ACHN (cell line): ENCODE measurements around the gene PLAAT2.
"Not testable (repeated sequence)": the region's sequence is repeated elsewhere in the genome, so short reads cannot be mapped to it uniquely, and the experiment has no call there.

Source experiments
- DNase-seq: peaks from one replicate; pipeline ENCODE4 v3.0.0-alpha.2; 2015
- in situ Hi-C: cut with HindIII; loops from 2 replicates; pipeline ENCODE4 v1.10.0; 2017; ENCODE audit warnings: low sequenced_read_pairs, low pct_ligation_motif_present, low pct_unique_long_range_greater_than_20kb

Gene PLAAT2

GRCh38 chr11:63563201-63564055, at the start of gene PLAAT2:
Gene PLAAT2, minus strand, starts transcription at chr11:63563379. Its CDS starts 55 bp downstream, at chr11:63563324.
- in situ Hi-C loops = no loop called here
- DNase-seq = no peak

GRCh38 chr11:63612181-63612580, 49.0 kb upstream of the PLAAT2 start:
- no peak for DNase-seq
- in situ Hi-C loops = no loop called here

- in situ Hi-C loops = no loop called here
- no peak for DNase-seq
Measured at GRCh38 chr11:63611395-63611747, 48.2 kb upstream of the PLAAT2 start.

DNA sequence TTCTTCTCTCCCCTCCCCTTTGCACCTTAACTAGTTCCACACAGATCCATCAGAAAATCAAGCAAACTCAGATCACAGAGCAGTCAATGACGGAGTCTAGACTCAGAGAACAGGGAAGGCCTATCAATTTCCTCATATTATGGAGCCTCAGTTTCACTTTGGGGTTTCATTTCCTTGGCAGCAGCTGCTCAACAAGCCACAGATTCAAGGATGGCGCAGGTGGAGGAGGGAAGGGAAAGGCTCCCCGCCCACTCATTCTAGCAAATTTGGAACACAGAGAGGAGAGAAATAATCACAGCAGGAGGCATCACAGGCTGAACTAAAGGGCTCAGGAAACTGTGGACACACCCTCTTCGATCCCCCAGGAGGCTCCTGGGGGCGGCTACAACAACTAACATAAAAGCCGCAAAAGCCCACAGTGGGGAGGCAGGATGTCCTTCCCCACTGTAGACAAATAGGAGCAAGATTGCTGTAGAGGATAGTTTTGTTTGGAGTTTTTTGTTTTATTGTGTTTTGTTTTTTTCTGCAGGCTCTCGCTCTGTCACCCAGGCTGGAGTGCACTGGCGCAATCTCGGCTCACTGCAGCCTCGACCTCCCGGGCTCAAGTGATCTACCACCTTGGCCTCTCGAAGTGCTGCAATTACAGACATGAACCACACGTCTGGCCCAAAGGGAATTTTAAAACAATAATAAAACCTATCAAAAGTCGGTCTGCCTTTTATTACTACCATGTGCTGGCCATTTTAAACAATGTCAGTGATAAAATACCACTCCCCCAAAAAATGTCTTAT, 47.6 kb upstream of the PLAAT2 start:
- in situ Hi-C loops = no loop called here

GRCh38 chr11:63609971-63610580, 46.9 kb upstream of the PLAAT2 start:
- DNase-seq = peak; percentile 37
- in situ Hi-C loops = no loop called here

More for the DNA sequence above, 47.6 kb upstream of the PLAAT2 start:
- DNase-seq = peak; percentile 16

GRCh38 chr11:63609536-63609935, 46.4 kb upstream of the PLAAT2 start:
- no peak for DNase-seq
- in situ Hi-C loops = no loop called here

DNA sequence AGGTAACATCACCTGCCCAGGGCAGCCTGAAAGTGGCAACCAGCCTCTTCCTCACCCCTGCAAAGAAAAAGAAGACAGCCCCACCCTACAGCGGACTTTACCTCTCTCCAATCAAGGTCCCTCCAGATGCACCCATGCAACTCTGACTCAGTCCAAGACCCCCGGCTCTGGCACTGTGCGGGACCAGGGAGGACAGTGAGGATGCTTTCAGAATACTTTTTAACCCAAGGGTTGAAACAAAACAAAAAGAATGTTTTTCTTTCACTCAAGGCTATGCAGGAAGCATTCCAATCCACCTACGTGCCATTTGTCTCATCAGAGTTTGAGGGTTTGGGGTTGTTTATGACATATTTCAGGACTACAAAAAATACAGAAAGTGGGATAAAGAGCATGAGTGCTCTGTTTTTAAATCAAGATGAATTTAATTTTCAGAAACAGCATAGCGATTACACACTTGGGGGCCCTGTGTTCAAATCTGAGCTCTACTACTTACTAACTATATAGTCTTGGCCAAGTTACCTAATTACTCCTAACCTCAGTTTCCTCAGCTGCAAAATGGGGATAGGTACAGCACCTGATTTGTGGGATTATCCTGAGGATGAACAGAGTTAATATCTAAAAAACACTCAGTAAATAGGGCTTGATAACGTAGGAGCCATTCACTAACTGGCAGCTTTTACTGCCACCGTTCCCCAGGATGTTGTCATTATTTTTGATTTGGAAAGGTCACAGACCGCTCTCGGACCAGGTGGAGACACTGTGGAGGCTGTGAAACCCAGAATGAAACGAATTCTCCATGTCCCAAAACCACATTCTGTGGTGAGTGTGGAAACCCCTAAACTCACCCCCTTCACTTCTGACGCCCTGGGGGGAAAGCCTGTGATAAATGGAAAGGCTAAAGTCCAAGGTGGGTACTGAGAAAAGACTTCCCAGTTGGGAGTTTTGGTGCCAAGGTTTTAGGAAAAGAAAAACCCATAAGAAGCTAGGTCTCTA, 45.5 kb upstream of the PLAAT2 start:
- in situ Hi-C loops = no loop called here
- DNase-seq = peak; percentile 61

DNA sequence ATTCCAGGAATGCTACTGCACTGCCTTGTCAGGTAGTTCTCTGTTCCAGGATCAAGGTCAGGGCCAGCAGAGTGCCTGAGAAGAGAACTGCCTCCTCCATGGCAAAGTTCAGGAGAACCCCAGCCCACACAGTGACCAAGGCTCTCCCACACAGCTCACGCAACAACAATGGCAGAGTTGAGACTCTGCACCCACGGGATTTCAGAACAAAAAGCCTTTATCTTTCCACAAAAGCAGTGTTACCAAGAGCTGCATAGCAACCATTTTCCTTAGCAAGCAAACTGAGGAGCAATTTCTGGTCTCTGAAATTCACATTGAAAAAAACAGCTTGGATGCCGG, 40.0 kb upstream of the PLAAT2 start:
- in situ Hi-C loops = no loop called here
- no peak for DNase-seq

- DNase-seq, in situ Hi-C loops: not testable (repeated sequence)
Measured at GRCh38 chr11:63602290-63603179, 39.4 kb upstream of the PLAAT2 start.

DNA sequence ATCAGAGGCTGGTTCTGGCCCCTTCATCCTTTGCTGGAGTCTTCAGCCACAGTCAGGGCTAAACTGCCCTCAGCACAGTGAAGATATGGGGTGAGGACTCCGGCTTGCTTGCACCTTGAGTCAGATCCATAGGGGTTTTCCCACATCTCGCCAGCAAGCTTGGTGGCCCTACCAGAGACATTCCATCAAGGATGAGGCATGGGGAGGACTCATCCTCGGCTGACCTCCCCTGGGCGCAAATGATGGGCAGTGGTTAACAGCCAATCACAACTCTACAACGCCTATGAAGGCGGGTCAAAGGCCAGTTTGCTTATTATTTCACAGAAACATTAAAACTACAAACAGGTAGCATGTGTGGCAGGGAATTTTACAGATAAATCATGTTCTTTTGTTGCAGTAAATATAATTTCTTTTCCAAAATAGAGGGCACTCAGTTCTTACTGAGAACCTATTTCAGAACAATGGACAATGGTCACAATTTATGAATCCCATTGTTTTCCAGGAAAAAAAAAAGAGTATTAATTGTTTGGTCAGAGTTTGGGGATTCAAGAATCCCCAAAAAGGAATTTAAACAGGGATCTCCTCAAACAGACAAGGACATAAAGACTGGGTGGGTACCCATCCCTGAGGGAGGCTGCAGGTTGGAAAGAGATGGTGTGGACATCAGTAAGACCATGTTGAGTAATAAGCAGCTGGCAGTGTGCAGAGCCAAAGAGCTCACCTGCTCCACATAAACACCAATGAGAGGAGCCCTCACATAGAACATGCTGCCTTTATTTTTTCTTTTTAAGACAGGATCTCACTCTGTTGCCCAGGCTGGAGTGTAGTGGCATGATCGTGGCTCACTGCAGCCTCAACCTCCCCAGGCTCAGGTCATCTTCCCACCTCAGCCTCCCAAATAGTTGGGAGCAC, 36.3 kb upstream of the PLAAT2 start:
- in situ Hi-C loops = no loop called here
- DNase-seq = peak; percentile 85

- in situ Hi-C loops = no loop called here
- DNase-seq = no peak
Measured at GRCh38 chr11:63598556-63598955, 35.4 kb upstream of the PLAAT2 start.

DNA sequence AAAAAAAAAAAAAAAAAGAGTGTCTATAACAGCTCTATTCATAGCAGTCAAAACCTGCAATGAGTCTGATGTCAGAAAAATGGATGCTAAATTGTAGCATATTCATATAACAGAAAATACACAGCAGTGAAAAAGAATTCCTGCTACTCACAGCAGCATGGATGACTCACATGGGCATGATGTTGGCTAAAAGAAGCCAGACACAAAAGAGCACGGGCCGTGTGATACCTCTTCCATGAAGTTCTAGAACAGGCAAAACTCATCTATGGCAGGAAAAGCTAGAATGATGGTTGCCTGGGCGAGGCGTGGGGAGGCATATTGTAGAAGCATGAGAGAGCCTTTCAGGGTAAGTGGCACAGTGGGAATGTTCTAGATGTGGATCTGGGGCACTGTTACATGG, 32.1 kb upstream of the PLAAT2 start:
- in situ Hi-C loops = no loop called here
- no peak for DNase-seq

GRCh38 chr11:63592975-63593395, 29.8 kb upstream of the PLAAT2 start:
- in situ Hi-C loops = no loop called here
- no peak for DNase-seq

DNA sequence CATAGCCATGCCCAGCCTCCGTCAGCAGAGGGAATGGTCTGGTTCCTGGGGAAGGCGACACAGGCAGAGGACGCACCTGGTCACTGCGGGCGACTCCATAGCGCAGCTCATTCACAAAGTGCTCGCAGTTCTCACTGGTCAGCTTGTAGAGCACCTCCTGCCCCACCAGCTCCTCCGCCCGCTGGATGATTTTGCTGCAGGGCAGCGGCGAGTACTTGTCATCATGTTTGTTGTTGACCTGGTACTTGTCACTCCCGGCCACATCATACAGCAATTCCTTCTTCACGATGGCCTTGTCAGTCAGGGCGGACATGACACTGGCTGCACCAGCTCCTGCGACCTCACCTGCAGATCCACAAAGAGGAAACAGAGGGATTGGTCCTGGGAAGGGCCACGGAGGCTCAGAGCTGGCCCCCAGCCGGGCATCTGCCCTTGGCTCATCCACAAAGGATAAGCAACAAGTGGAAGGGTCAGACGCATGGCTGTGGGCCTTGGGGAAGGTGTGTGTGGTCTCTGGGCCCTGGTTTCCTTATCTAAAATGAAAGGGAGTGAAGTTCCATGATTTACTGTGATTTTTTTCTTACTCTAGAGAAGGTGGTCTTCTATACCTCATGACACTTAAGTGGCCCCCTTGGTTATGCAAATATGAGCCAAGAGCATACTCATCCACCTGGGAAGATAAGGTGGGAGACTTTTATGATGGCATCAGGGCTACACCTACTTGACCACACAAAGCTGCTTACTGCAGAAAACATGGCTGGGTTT, 27.0 kb upstream of the PLAAT2 start:
- in situ Hi-C loops = no loop called here

GRCh38 chr11:63589000-63589399, 25.8 kb upstream of the PLAAT2 start:
- in situ Hi-C loops = no loop called here

More for the DNA sequence above, 27.0 kb upstream of the PLAAT2 start:
- no peak for DNase-seq

More at GRCh38 chr11:63589000-63589399, 25.8 kb upstream of the PLAAT2 start:
- DNase-seq = no peak
